ENCODE results near the gene MCF2L.

The MCF2L gene

GRCh38 chr13:112985803-112986408 lies 16.9 kb downstream of the MCF2L start:
- DNase-seq (ENCODE audit: low spot score) = no peak
- Histone ChIP-seq H3K23ac (ENCODE audit: low read depth, low read length, poor library complexity) (no peak overlapping the region), H2BK120ac (ENCODE audit: low read depth, low read length) (no peak overlapping the region), H4K8ac (ENCODE audit: low read depth, low read length) (no peak overlapping the region), H2BK15ac (ENCODE audit: low read length) (no peak overlapping the region), H2AK5ac (ENCODE audit: low read depth, low read length) (peak overlapping the region; percentile 34), H3K4ac (ENCODE audit: low read length) (no peak overlapping the region), H3K27ac (replicated peaks; ENCODE audit: low read length) (no peak overlapping the region), H2BK12ac (ENCODE audit: low read length) (no peak overlapping the region), H3K36me3 (replicated peaks in 1 of 2; ENCODE audit: control insufficient read depth in 2 of 2, insufficient read depth in 2 of 2, low read length in 2 of 2) (no peaks in the 10 kb centered on the region), H2BK5ac (ENCODE audit: low read length) (no peak overlapping the region), H4K91ac (ENCODE audit: low read depth, low read length, poor library complexity) (no peak overlapping the region), H3K14ac (ENCODE audit: low read length) (no peak overlapping the region), H3K4me2 (ENCODE audit: insufficient read depth, low read length, poor library complexity, severe bottlenecking) (no peak overlapping the region), H3K9ac (ENCODE audit: low read depth, low read length, poor library complexity) (peak overlapping the region; percentile 60), H3K9me3 (replicated peaks in 1 of 2; ENCODE audit: control insufficient read depth in 2 of 2, insufficient read depth in 1 of 2, low read depth in 1 of 2, low read length in 2 of 2) (peaks cover 8 to 14% of the 10 kb centered on the region in 2 donors), H3K4me1 (ENCODE audit: control insufficient read depth in 2 of 2, insufficient read depth in 1 of 2, low read depth in 1 of 2, low read length in 2 of 2) (peaks cover 0 to 19% of the 10 kb centered on the region in 2 donors), H2AFZ (ENCODE audit: low read length) (no peak overlapping the region), H3K27me3 (ENCODE audit: control insufficient read depth in 3 of 3, insufficient read depth in 3 of 3, low read depth in 1 of 3, low read length in 3 of 3) (no peaks in the 10 kb centered on the region), H3K4me3 (ENCODE audit: low read length in 2 of 2) (no peak overlapping the region), H3K79me1 (ENCODE audit: low read depth, low read length) (peaks cover 22% of the 10 kb centered on the region), H3K18ac (ENCODE audit: low read length) (peak overlapping the region; percentile 55)
- no CpG with 5 or more reads among the region's 30 CpGs for WGBS, 2 donors (ENCODE audit: extremely low coverage in 2 of 2, insufficient read length in 2 of 2, insufficient replicate concordance in 1 of 2)

DNA sequence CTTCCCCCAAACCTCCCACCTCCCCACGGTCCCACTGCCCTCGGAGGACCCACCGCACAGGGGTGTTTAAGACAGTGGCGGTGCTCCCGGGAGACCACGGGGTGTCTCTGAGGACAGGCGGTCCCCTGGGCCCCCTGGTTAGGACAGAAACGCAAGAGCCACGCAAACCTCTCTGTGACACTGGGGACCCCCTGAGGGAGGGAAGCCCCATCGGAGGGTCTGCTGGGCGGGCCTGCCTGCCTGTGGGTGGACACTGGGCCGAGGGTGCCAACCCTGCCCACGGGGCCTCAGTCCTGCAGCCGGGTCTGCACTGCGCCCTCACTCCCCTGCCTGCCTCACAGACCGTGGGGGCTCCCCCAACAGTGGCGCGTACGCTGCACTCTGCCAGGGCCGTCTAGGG lies 17.5 kb downstream of the MCF2L start:
- H2BK15ac ChIP-seq (ENCODE audit: low read length) = no peak overlapping the region
- H3K9me3 ChIP-seq (replicated peaks in 1 of 2; ENCODE audit: control insufficient read depth in 2 of 2, insufficient read depth in 1 of 2, low read depth in 1 of 2, low read length in 2 of 2) = peaks cover 8 to 14% of the 10 kb centered on the region in 2 donors
- WGBS, 2 donors (ENCODE audit: extremely low coverage in 2 of 2, insufficient read length in 2 of 2, insufficient replicate concordance in 1 of 2) = no CpG with 5 or more reads among the region's 20 CpGs
- H2BK12ac ChIP-seq (ENCODE audit: low read length) = peak overlapping the region; percentile 34
- no peak overlapping the region for H4K8ac ChIP-seq (ENCODE audit: low read depth, low read length)
- no peaks in the 10 kb centered on the region for H3K27me3 ChIP-seq (ENCODE audit: control insufficient read depth in 3 of 3, insufficient read depth in 3 of 3, low read depth in 1 of 3, low read length in 3 of 3)
- no peak overlapping the region for H3K4me3 ChIP-seq (ENCODE audit: low read length in 2 of 2)
- no peak overlapping the region for H3K27ac ChIP-seq (replicated peaks; ENCODE audit: low read length)
- H3K4ac ChIP-seq (ENCODE audit: low read length) = no peak overlapping the region
- H4K91ac ChIP-seq (ENCODE audit: low read depth, low read length, poor library complexity) = no peak overlapping the region
- peak overlapping the region; percentile 60 for H3K9ac ChIP-seq (ENCODE audit: low read depth, low read length, poor library complexity)
- H3K14ac ChIP-seq (ENCODE audit: low read length) = no peak overlapping the region
- peaks cover 20% of the 10 kb centered on the region for H3K79me1 ChIP-seq (ENCODE audit: low read depth, low read length)
- no peak overlapping the region for H3K18ac ChIP-seq (ENCODE audit: low read length)
- H3K4me2 ChIP-seq (ENCODE audit: insufficient read depth, low read length, poor library complexity, severe bottlenecking) = no peak overlapping the region
- no peak overlapping the region for H3K23ac ChIP-seq (ENCODE audit: low read depth, low read length, poor library complexity)
- DNase-seq (ENCODE audit: low spot score) = no peak
- H3K36me3 ChIP-seq (replicated peaks in 1 of 2; ENCODE audit: control insufficient read depth in 2 of 2, insufficient read depth in 2 of 2, low read length in 2 of 2) = no peaks in the 10 kb centered on the region
- peaks cover 0 to 21% of the 10 kb centered on the region in 2 donors for H3K4me1 ChIP-seq (ENCODE audit: control insufficient read depth in 2 of 2, insufficient read depth in 1 of 2, low read depth in 1 of 2, low read length in 2 of 2)
- no peak overlapping the region for H2BK5ac ChIP-seq (ENCODE audit: low read length)
- H2AFZ ChIP-seq (ENCODE audit: low read length) = no peak overlapping the region
- no peak overlapping the region for H2AK5ac ChIP-seq (ENCODE audit: low read depth, low read length)
- no peak overlapping the region for H2BK120ac ChIP-seq (ENCODE audit: low read depth, low read length)

GRCh38 chr13:112986946-112987681 lies 18.1 kb downstream of the MCF2L start:
- Histone ChIP-seq H3K27ac (replicated peaks; ENCODE audit: low read length) (no peak overlapping the region), H2BK15ac (ENCODE audit: low read length) (no peak overlapping the region), H2BK12ac (ENCODE audit: low read length) (no peak overlapping the region), H2BK120ac (ENCODE audit: low read depth, low read length) (no peak overlapping the region), H3K4me2 (ENCODE audit: insufficient read depth, low read length, poor library complexity, severe bottlenecking) (no peak overlapping the region), H3K9me3 (replicated peaks in 1 of 2; ENCODE audit: control insufficient read depth in 2 of 2, insufficient read depth in 1 of 2, low read depth in 1 of 2, low read length in 2 of 2) (peaks cover 8 to 14% of the 10 kb centered on the region in 2 donors), H3K4me1 (ENCODE audit: control insufficient read depth in 2 of 2, insufficient read depth in 1 of 2, low read depth in 1 of 2, low read length in 2 of 2) (peaks cover 0 to 20% of the 10 kb centered on the region in 2 donors), H3K27me3 (ENCODE audit: control insufficient read depth in 3 of 3, insufficient read depth in 3 of 3, low read depth in 1 of 3, low read length in 3 of 3) (no peaks in the 10 kb centered on the region), H2BK5ac (ENCODE audit: low read length) (peak overlapping the region; percentile 30), H3K79me1 (ENCODE audit: low read depth, low read length) (peaks cover 16% of the 10 kb centered on the region), H3K4me3 (ENCODE audit: low read length in 2 of 2) (no peak overlapping the region), H3K18ac (ENCODE audit: low read length) (peak overlapping the region; percentile 64), H4K91ac (ENCODE audit: low read depth, low read length, poor library complexity) (no peak overlapping the region), H2AFZ (ENCODE audit: low read length) (no peak overlapping the region), H4K8ac (ENCODE audit: low read depth, low read length) (peak overlapping the region; percentile 24), H2AK5ac (ENCODE audit: low read depth, low read length) (no peak overlapping the region), H3K9ac (ENCODE audit: low read depth, low read length, poor library complexity) (peak overlapping the region; percentile 63), H3K23ac (ENCODE audit: low read depth, low read length, poor library complexity) (no peak overlapping the region), H3K14ac (ENCODE audit: low read length) (peak overlapping the region; percentile 84), H3K4ac (ENCODE audit: low read length) (no peak overlapping the region), H3K36me3 (replicated peaks in 1 of 2; ENCODE audit: control insufficient read depth in 2 of 2, insufficient read depth in 2 of 2, low read length in 2 of 2) (no peaks in the 10 kb centered on the region)
- no peak for DNase-seq (ENCODE audit: low spot score)
- no CpG with 5 or more reads among the region's 29 CpGs for WGBS, 2 donors (ENCODE audit: extremely low coverage in 2 of 2, insufficient read length in 2 of 2, insufficient replicate concordance in 1 of 2)

DNA sequence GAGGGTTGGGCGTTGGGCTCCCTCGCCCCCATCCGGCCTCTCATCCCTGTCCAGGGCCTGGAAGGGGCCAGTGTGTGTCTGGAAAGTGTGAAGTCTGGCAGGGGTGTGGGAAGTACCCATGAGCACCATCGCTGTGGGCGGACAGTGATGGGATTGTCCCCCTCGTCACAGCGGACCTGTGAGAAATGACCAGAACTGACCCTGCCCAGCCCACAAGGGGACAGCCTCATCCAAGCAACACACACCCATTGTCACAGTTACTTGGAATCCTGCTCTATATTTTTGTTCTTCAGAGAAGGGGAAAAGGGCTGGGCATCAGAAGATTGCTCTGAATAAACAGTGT lies 18.6 kb downstream of the MCF2L start:
- Histone ChIP-seq H3K14ac (ENCODE audit: low read length) (peak overlapping the region; percentile 84), H3K4me1 (ENCODE audit: control insufficient read depth in 2 of 2, insufficient read depth in 1 of 2, low read depth in 1 of 2, low read length in 2 of 2) (peaks cover 0 to 15% of the 10 kb centered on the region in 2 donors), H3K4me3 (ENCODE audit: low read length in 2 of 2) (no peak overlapping the region), H3K4me2 (ENCODE audit: insufficient read depth, low read length, poor library complexity, severe bottlenecking) (no peak overlapping the region), H2AFZ (ENCODE audit: low read length) (no peak overlapping the region), H4K8ac (ENCODE audit: low read depth, low read length) (no peak overlapping the region), H3K36me3 (replicated peaks in 1 of 2; ENCODE audit: control insufficient read depth in 2 of 2, insufficient read depth in 2 of 2, low read length in 2 of 2) (no peaks in the 10 kb centered on the region), H2BK12ac (ENCODE audit: low read length) (no peak overlapping the region), H4K91ac (ENCODE audit: low read depth, low read length, poor library complexity) (no peak overlapping the region), H2BK15ac (ENCODE audit: low read length) (no peak overlapping the region), H3K27ac (replicated peaks; ENCODE audit: low read length) (no peak overlapping the region), H3K79me1 (ENCODE audit: low read depth, low read length) (peaks cover 11% of the 10 kb centered on the region), H2BK5ac (ENCODE audit: low read length) (peak overlapping the region; percentile 30), H3K4ac (ENCODE audit: low read length) (no peak overlapping the region), H3K27me3 (ENCODE audit: control insufficient read depth in 3 of 3, insufficient read depth in 3 of 3, low read depth in 1 of 3, low read length in 3 of 3) (no peaks in the 10 kb centered on the region), H2BK120ac (ENCODE audit: low read depth, low read length) (no peak overlapping the region), H2AK5ac (ENCODE audit: low read depth, low read length) (no peak overlapping the region), H3K18ac (ENCODE audit: low read length) (peak overlapping the region; percentile 35), H3K23ac (ENCODE audit: low read depth, low read length, poor library complexity) (no peak overlapping the region), H3K9me3 (replicated peaks in 1 of 2; ENCODE audit: control insufficient read depth in 2 of 2, insufficient read depth in 1 of 2, low read depth in 1 of 2, low read length in 2 of 2) (peaks cover 6 to 14% of the 10 kb centered on the region in 2 donors), H3K9ac (ENCODE audit: low read depth, low read length, poor library complexity) (peak overlapping the region; percentile 63)
- WGBS, 2 donors (ENCODE audit: extremely low coverage in 2 of 2, insufficient read length in 2 of 2, insufficient replicate concordance in 1 of 2) = no CpG with 5 or more reads among the region's 7 CpGs
- DNase-seq (ENCODE audit: low spot score) = no peak

All from neuronal stem cell (in vitro differentiated cells).